Caco-2 (cell line): ENCODE measurements around the gene ARMC6. TPM values are rescaled to one million over a fixed set of nuclear protein-coding genes. Genes with fewer than 3 reads are reported as not detected.

Experiments used
- BruUV-seq: library from RNA; stranded (reverse); fragments of 400-500 nt; replicated peaks from 2 replicates; lab custom pipeline; 2021; lab: Mats Ljungman, UMichigan
- CTCF ChIA-PET: fragments of 300-600 bp; sonication (Branson Sonifier 250); formaldehyde crosslinking; loops from one replicate; lab custom pipeline; 2022; ENCODE audit warnings: antibody characterized with exemption; lab: Charles Lee
- POLR2A ChIA-PET: fragments of 300-600 bp; sonication (Branson Sonifier 250); formaldehyde crosslinking; loops from one replicate; lab custom pipeline; 2022; ENCODE audit warnings: antibody characterized with exemption; lab: Charles Lee
- DNase-seq, 2 experiments: peaks; one replicate each; pipeline versions ENCODE4 v3.0.0 to v3.0.0-alpha.2; 2020 to 2022
- H3K27me3 ChIP-seq: replicated peaks from 2 replicates; pipeline ENCODE4 v1.6.0; 2011; ENCODE audit warnings: low read length; ENCODE audit not compliant: control insufficient read depth, insufficient read depth
- H3K36me3 ChIP-seq: 2 replicates; pipeline ENCODE4 v1.5.1; 2011; ENCODE audit warnings: low read length; ENCODE audit not compliant: control insufficient read depth, insufficient read depth
- H3K4me1 ChIP-seq: fragments of 250-450 bp; sonication (Bioruptor Pico); 2 replicates; pipeline ENCODE4 v1.5.1; 2020; ENCODE audit warnings: mild to moderate bottlenecking
- H3K4me3 ChIP-seq: 2 replicates; pipeline ENCODE4 v1.5.1; 2011; ENCODE audit warnings: low read depth, mild to moderate bottlenecking, control low read depth, low read length
- H3K9me3 ChIP-seq: fragments of 250-450 bp; sonication (Bioruptor Pico); 2 replicates; pipeline ENCODE4 v1.5.1; 2020; ENCODE audit warnings: mild to moderate bottlenecking, moderate library complexity
- H3K27ac Mint-ChIP-seq: one replicate; pipeline ENCODE4 v1.8.0; 2022; ENCODE audit warnings: mixed read lengths; ENCODE audit not compliant: unreplicated experiment
- H3K27me3 Mint-ChIP-seq: one replicate; pipeline ENCODE4 v1.8.0; 2022; ENCODE audit warnings: mixed read lengths; ENCODE audit not compliant: insufficient read depth, unreplicated experiment
- H3K36me3 Mint-ChIP-seq: one replicate; pipeline ENCODE4 v1.8.0; 2022; ENCODE audit warnings: mild to moderate bottlenecking, mixed read lengths; ENCODE audit not compliant: insufficient read depth, unreplicated experiment
- H3K4me1 Mint-ChIP-seq: one replicate; pipeline ENCODE4 v1.8.0; 2022; ENCODE audit warnings: low read depth, mixed read lengths; ENCODE audit not compliant: unreplicated experiment
- H3K4me3 Mint-ChIP-seq: one replicate; pipeline ENCODE4 v1.8.0; 2022; ENCODE audit warnings: mild to moderate bottlenecking, moderate library complexity, mixed read lengths; ENCODE audit not compliant: unreplicated experiment
- H3K9me3 Mint-ChIP-seq: one replicate; pipeline ENCODE4 v1.8.0; 2022; ENCODE audit warnings: mixed read lengths; ENCODE audit not compliant: unreplicated experiment
- CTCF ChIP-seq, 2 experiments: fragments of 200-600 bp in 1 of 2; IDR thresholded peaks; 1 replicate in 1 of 2; 2 replicates in 1 of 2; pipeline versions ENCODE4 v1.5.1 to v1.8.0; 2011 to 2022; ENCODE audit warnings: antibody characterized with exemption in 1 of 2, control low read depth in 1 of 2, inconsistent platforms in 1 of 2, low read depth in 1 of 2, low read length in 1 of 2, mild to moderate bottlenecking in 1 of 2, moderate library complexity in 1 of 2; ENCODE audit not compliant: insufficient read depth in 1 of 2, severe bottlenecking in 1 of 2, unreplicated experiment in 1 of 2
- intact Hi-C: fragments of 100-400 bp; cut with micrococcal nuclease; formaldehyde crosslinking; loops from one replicate; pipeline ENCODE4 v1.10.0; 2022; ENCODE audit not compliant: unreplicated experiment
- total RNA-seq: library from RNA; stranded (reverse); gene quantifications from 2 replicates; pipeline ENCODE4 v1.2.3, GENCODE V29; 2022

The ARMC6 gene
- total RNA-seq, 1 experiment from 2014 or later, result 40.1 TPM

- H3K36me3 Mint-ChIP-seq, result peaks cover 43% of the 10 kb centered on the region
- CTCF ChIA-PET, result no interaction called here
- H3K9me3 Mint-ChIP-seq, result no peaks in the 10 kb centered on the region
- TF ChIP-seq CTCF (IDR thresholded peaks at IDR 0.05; ENCODE audit: insufficient read depth in 1 of 2, low read depth in 1 of 2, low read length in 1 of 2, severe bottlenecking in 1 of 2, unreplicated experiment in 1 of 2), result no peak
- Histone ChIP-seq H3K36me3 (peaks cover 1% of the 10 kb centered on the region; the same call in 1 of the 2 replicates), H3K27me3 (no peaks in the 10 kb centered on the region), H3K4me1 (no peaks in the 10 kb centered on the region), H3K9me3 (peaks cover 2% of the 10 kb centered on the region; the same call in 1 of the 2 replicates), H3K4me3 (no peak overlapping the region)
- intact Hi-C loops, result no loop called here
- no peak for DNase-seq
- H3K27me3 Mint-ChIP-seq, result no peaks in the 10 kb centered on the region
- POLR2A ChIA-PET, result no interaction called here
- H3K4me3 Mint-ChIP-seq, result no peak overlapping the region
- no peak overlapping the region for H3K27ac Mint-ChIP-seq
- H3K4me1 Mint-ChIP-seq, result no peaks in the 10 kb centered on the region
- no TSS peak for BruUV-seq
Observed at GRCh38 chr19:19042732-19043280, 9.4 kb downstream of the ARMC6 start.

- POLR2A ChIA-PET, result no interaction called here
- intact Hi-C loops, result no loop called here
Observed at GRCh38 chr19:19043481-19043880, 10.1 kb downstream of the ARMC6 start.

GRCh38 chr19:19043881-19044280 is 10.5 kb downstream of the ARMC6 start:
- no peaks in the 10 kb centered on the region for H3K9me3 Mint-ChIP-seq
- Histone ChIP-seq H3K9me3 (no peaks in the 10 kb centered on the region), H3K4me3 (no peak overlapping the region), H3K27me3 (no peaks in the 10 kb centered on the region), H3K36me3 (no peaks in the 10 kb centered on the region), H3K4me1 (no peaks in the 10 kb centered on the region)
- H3K36me3 Mint-ChIP-seq, result peaks cover 41% of the 10 kb centered on the region
- no peak overlapping the region for H3K27ac Mint-ChIP-seq
- no peak for DNase-seq
- CTCF ChIA-PET, result no interaction called here
- no peak for TF ChIP-seq CTCF (IDR thresholded peaks at IDR 0.05; ENCODE audit: insufficient read depth in 1 of 2, low read depth in 1 of 2, low read length in 1 of 2, severe bottlenecking in 1 of 2, unreplicated experiment in 1 of 2)
- H3K4me1 Mint-ChIP-seq, result no peaks in the 10 kb centered on the region
- H3K27me3 Mint-ChIP-seq, result no peaks in the 10 kb centered on the region
- H3K4me3 Mint-ChIP-seq, result no peak overlapping the region
- BruUV-seq, result no TSS peak
- POLR2A ChIA-PET, result no interaction called here
- intact Hi-C loops, result no loop called here

More at GRCh38 chr19:19043481-19043880, 10.1 kb downstream of the ARMC6 start:
- BruUV-seq, result no TSS peak
- Histone ChIP-seq H3K4me1 (no peaks in the 10 kb centered on the region), H3K4me3 (no peak overlapping the region), H3K36me3 (no peaks in the 10 kb centered on the region), H3K9me3 (no peaks in the 10 kb centered on the region), H3K27me3 (no peaks in the 10 kb centered on the region)
- H3K4me1 Mint-ChIP-seq, result no peaks in the 10 kb centered on the region
- H3K27ac Mint-ChIP-seq, result no peak overlapping the region
- H3K27me3 Mint-ChIP-seq, result no peaks in the 10 kb centered on the region
- H3K9me3 Mint-ChIP-seq, result no peaks in the 10 kb centered on the region
- peaks cover 44% of the 10 kb centered on the region for H3K36me3 Mint-ChIP-seq
- CTCF ChIA-PET, result no interaction called here
- DNase-seq, result no peak
- no peak for TF ChIP-seq CTCF (IDR thresholded peaks at IDR 0.05; ENCODE audit: insufficient read depth in 1 of 2, low read depth in 1 of 2, low read length in 1 of 2, severe bottlenecking in 1 of 2, unreplicated experiment in 1 of 2)
- H3K4me3 Mint-ChIP-seq, result no peak overlapping the region
